NB4 (cell line): ENCODE results near the gene CLMP.

Source experiments
- DNase-seq: peaks from one replicate; pipeline ENCODE4 v3.0.0; 2010; ENCODE audit warnings: low read depth
- H3K4me3 ChIP-seq: one replicate; pipeline ENCODE4 v1.5.1; 2011; ENCODE audit warnings: mild to moderate bottlenecking, low read depth, low read length, moderate library complexity
- CTCF ChIP-seq: IDR thresholded peaks from one replicate; pipeline ENCODE4 v1.5.1; 2012; ENCODE audit warnings: low read depth, low read length
- MAX ChIP-seq: IDR thresholded peaks from 2 replicates; pipeline ENCODE4 v1.6.1; 2011; ENCODE audit warnings: low read depth, low read length
- MYC ChIP-seq: IDR thresholded peaks from 2 replicates; pipeline ENCODE4 v1.6.1; 2011; ENCODE audit warnings: low read depth, low read length
- POLR2A ChIP-seq: IDR thresholded peaks from 2 replicates; pipeline ENCODE4 v1.6.1; 2011; ENCODE audit warnings: mild to moderate bottlenecking; ENCODE audit not compliant: insufficient read length; ENCODE audit errors: extremely low read depth

The CLMP gene

DNA sequence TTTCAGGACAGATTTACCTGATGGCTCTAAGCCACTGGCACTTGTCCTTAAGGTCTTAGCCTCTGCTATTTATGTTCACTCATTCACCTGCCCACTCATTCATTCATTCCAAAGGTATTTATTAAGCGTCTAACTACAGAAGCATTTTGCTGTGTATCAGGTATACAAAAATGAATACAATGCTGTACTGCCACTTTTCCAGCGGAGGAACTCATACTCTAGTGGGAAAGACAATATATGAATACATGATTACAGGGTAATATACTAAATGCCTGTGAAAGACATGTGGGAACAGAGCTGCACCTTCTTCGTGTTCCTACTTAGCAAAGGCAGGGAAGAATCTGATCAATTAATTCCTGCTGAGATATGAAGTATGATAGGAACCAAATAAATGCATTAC is 43.7 kb downstream of the CLMP start:
- TF ChIP-seq MAX: no peak
- no peak for TF ChIP-seq MYC
- TF ChIP-seq CTCF: no peak
- no peak for TF ChIP-seq POLR2A
- DNase-seq: no peak
- no peak overlapping the region for H3K4me3 ChIP-seq

GRCh38 chr11:123150882-123151281 is 44.2 kb downstream of the CLMP start:
- H3K4me3 ChIP-seq: no peak overlapping the region
- DNase-seq: no peak
- TF ChIP-seq MAX: no peak

DNA sequence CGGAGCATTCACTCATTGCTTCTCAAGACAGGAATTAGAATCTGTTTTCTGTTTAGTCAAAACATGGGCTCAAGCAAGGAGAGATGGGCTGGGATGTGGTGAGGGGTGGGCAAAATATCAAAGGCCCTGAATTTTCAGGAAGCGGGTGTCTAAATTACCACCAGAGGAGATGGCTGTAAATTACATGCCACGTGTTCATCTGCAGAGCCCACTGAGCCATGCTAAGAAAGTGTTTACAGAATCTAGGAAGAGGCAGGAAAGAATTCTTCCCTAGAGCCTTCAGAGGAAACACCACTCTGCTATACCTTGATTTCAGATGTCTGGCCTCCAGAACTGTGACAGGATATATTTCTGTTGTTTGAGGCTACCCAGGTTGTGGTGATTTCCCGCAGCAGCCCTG is 46.1 kb downstream of the CLMP start:
- no peak overlapping the region for H3K4me3 ChIP-seq
- DNase-seq: no peak
- TF ChIP-seq POLR2A (no peak), MYC (no peak), CTCF (no peak), MAX (no peak)

- DNase-seq: no peak
These were observed 49.4 kb downstream of the CLMP start for GRCh38 chr11:123145661-123146060.

GRCh38 chr11:123145220-123145619 is 49.8 kb downstream of the CLMP start:
- DNase-seq: peak; percentile 65
- no peak for TF ChIP-seq CTCF
- TF ChIP-seq MAX: no peak
- TF ChIP-seq MYC: no peak
- no peak for TF ChIP-seq POLR2A
- no peak overlapping the region for H3K4me3 ChIP-seq

More at GRCh38 chr11:123145661-123146060, 49.4 kb downstream of the CLMP start:
- H3K4me3 ChIP-seq: no peak overlapping the region
- no peak for TF ChIP-seq CTCF
- no peak for TF ChIP-seq POLR2A
- TF ChIP-seq MYC: no peak
- no peak for TF ChIP-seq MAX

GRCh38 chr11:123144707-123145106 is 50.3 kb downstream of the CLMP start:
- TF ChIP-seq MAX (no peak), MYC (no peak), CTCF (no peak), POLR2A (no peak)
- H3K4me3 ChIP-seq: no peak overlapping the region
- DNase-seq: no peak
